CD8-positive, alpha-beta memory T cell (primary cell): ENCODE measurements around the gene ZNF618. TPM values are rescaled to one million over a fixed set of nuclear protein-coding genes. Genes with fewer than 3 reads are reported as not detected.

Experiments
- CTCF ChIA-PET: fragments of 350-600 bp; sonication (Branson Sonifier 250); formaldehyde crosslinking; loops from one replicate; lab custom pipeline; 2021; ENCODE audit warnings: antibody characterized with exemption; lab: Charles Lee
- POLR2A ChIA-PET: fragments of 350-600 bp; sonication (Branson Sonifier 250); formaldehyde crosslinking; loops from one replicate; lab custom pipeline; 2021; ENCODE audit warnings: antibody characterized with exemption; lab: Charles Lee
- DNase-seq, 5 donors: peaks; one replicate each; pipeline versions ENCODE4 v3.0.0 to v3.0.0-alpha.2; 2020 to 2022; ENCODE audit warnings: mixed read lengths in 1 of 5
- H3K27ac ChIP-seq: one replicate; pipeline ENCODE4 v1.7.0; 2013; ENCODE audit warnings: low read depth, mild to moderate bottlenecking, low read length, moderate library complexity
- H3K27me3 ChIP-seq: 2 replicates; pipeline ENCODE4 v1.7.0; 2013; ENCODE audit warnings: low read length, mild to moderate bottlenecking; ENCODE audit not compliant: insufficient read depth, poor library complexity, severe bottlenecking
- H3K36me3 ChIP-seq: 2 replicates; pipeline ENCODE4 v1.7.0; 2013; ENCODE audit warnings: mild to moderate bottlenecking, low read length, moderate library complexity; ENCODE audit not compliant: insufficient read depth
- H3K4me1 ChIP-seq: 2 replicates; pipeline ENCODE4 v1.7.0; 2013; ENCODE audit warnings: mild to moderate bottlenecking, low read length, moderate library complexity; ENCODE audit not compliant: insufficient read depth
- H3K4me3 ChIP-seq: 2 replicates; pipeline ENCODE4 v1.7.0; 2013; ENCODE audit warnings: mild to moderate bottlenecking, low read length
- H3K9me3 ChIP-seq: 2 replicates; pipeline ENCODE4 v1.7.0; 2013; ENCODE audit warnings: mild to moderate bottlenecking, low read length
- H3K27ac Mint-ChIP-seq, 8 donors: one replicate each; pipeline ENCODE4 v1.8.0; 2020 to 2021; ENCODE audit warnings: mixed read lengths in 8 of 8, mild to moderate bottlenecking in 6 of 8, inconsistent platforms in 3 of 8, moderate library complexity in 3 of 8
- H3K27me3 Mint-ChIP-seq, 2 donors: one replicate each; pipeline ENCODE4 v1.8.0; 2020 to 2021; ENCODE audit warnings: mixed read lengths in 2 of 2, mild to moderate bottlenecking in 1 of 2, moderate library complexity in 1 of 2
- H3K36me3 Mint-ChIP-seq, 3 donors: one replicate each; pipeline ENCODE4 v1.8.0; 2020 to 2021; ENCODE audit warnings: mixed read lengths in 3 of 3, inconsistent platforms in 1 of 3, mild to moderate bottlenecking in 1 of 3
- H3K4me1 Mint-ChIP-seq, 3 donors: one replicate each; pipeline ENCODE4 v1.8.0; 2020 to 2021; ENCODE audit warnings: mixed read lengths in 3 of 3, inconsistent platforms in 1 of 3, mild to moderate bottlenecking in 1 of 3
- H3K4me3 Mint-ChIP-seq, 7 donors: one replicate each; pipeline ENCODE4 v1.8.0; 2020 to 2021; ENCODE audit warnings: mixed read lengths in 7 of 7, mild to moderate bottlenecking in 6 of 7, moderate library complexity in 4 of 7, inconsistent platforms in 2 of 7
- H3K9me3 Mint-ChIP-seq, 5 donors: one replicate each; pipeline ENCODE4 v1.8.0; 2020 to 2022; ENCODE audit warnings: mixed read lengths in 5 of 5, mild to moderate bottlenecking in 3 of 5, moderate library complexity in 2 of 5, inconsistent platforms in 1 of 5
- polyA plus RNA-seq: library from polyadenylated mRNA; unstranded; fragments of 300-500 nt; fragmentation: Illumina TruSeq; gene quantifications from one replicate; pipeline ENCODE4 v1.2.3, GENCODE V29; 2021
- total RNA-seq, 2 experiments: library from RNA; stranded (reverse); gene quantifications; one replicate each; pipeline ENCODE4 v1.2.3, GENCODE V29; 2021

The ZNF618 gene
- total and polyA plus RNA-seq, 3 experiments from 2014 or later = 0.55 to 1.2 (median 0.57) TPM

DNA sequence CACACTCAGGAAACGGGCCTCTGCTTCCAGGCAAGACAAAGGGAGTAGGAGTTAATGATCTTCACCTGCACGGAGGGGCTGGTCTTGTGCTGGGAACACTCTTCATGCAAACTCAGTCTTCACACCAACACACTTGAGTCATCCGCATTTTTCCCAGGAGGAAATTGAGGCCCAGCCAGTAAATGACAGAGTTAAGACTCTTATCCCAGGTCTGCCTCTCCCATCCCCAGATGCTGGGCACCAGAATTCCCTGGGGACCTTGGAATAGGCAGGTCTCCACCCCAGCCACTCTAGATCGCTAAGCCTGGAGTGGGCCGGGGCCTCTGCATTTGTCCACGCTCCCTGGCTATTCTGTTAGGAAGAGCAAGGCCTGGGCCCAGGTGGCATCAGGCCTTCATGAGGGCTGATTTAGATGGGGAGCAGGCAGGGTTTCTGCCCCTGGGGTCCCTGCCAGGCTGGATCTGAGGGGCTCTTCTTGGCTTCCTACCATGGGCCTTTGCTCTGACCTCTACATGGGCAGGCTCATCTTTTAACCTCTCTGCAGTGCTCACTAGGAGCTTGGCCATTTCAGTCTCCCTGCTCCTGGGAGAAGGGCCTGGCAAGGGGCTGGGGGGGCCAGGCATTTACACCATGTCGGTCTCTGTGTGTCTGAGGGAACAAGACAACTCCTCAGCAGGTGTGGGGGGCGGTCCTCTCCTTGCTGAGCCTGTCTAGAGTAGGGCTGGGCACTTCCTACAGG, 124.7 kb downstream of the ZNF618 start:
- Mint-ChIP-seq H3K27ac (no peak overlapping the region), H3K4me1 (no peaks in the 10 kb centered on the region), H3K27me3 (no peaks in the 10 kb centered on the region), H3K9me3 (no peaks in the 10 kb centered on the region), H3K36me3 (peaks cover 0 to 3% (median 0%) of the 10 kb centered on the region in 3 donors), H3K4me3 (no peak overlapping the region)
- DNase-seq = no peak
- POLR2A ChIA-PET = no interaction called here
- Histone ChIP-seq H3K27me3 (no peaks in the 10 kb centered on the region), H3K27ac (no peak overlapping the region), H3K36me3 (no peaks in the 10 kb centered on the region), H3K4me1 (no peaks in the 10 kb centered on the region), H3K9me3 (no peaks in the 10 kb centered on the region), H3K4me3 (no peak overlapping the region)
- CTCF ChIA-PET = no interaction called here

DNA sequence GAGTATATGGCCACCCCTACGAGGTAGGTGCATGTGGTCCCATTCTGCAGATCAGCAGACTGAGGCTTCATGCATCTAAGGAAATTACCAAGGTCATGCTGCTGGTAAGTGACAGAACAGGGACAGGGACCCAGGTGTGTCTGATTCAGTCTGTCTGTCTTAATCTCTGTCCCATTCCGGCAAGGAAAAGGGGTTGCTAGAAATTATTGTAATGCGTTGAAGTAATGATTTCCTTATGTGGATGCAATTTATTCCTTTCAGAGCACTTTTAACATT, 125.2 kb downstream of the ZNF618 start:
- Histone ChIP-seq H3K4me1 (no peaks in the 10 kb centered on the region), H3K27me3 (no peaks in the 10 kb centered on the region), H3K27ac (no peak overlapping the region), H3K36me3 (no peaks in the 10 kb centered on the region), H3K9me3 (no peaks in the 10 kb centered on the region), H3K4me3 (no peak overlapping the region)
- Mint-ChIP-seq H3K9me3 (no peaks in the 10 kb centered on the region), H3K4me3 (no peak overlapping the region), H3K27me3 (no peaks in the 10 kb centered on the region), H3K4me1 (no peaks in the 10 kb centered on the region), H3K36me3 (peaks cover 0 to 3% (median 0%) of the 10 kb centered on the region in 3 donors), H3K27ac (no peak overlapping the region)
- ChIA-PET CTCF (no interaction called here), POLR2A (no interaction called here)
- no peak for DNase-seq

GRCh38 chr9:114001794-114002261, 125.7 kb downstream of the ZNF618 start:
- CTCF ChIA-PET = no interaction called here
- Histone ChIP-seq H3K4me1 (no peaks in the 10 kb centered on the region), H3K4me3 (no peak overlapping the region)

DNA sequence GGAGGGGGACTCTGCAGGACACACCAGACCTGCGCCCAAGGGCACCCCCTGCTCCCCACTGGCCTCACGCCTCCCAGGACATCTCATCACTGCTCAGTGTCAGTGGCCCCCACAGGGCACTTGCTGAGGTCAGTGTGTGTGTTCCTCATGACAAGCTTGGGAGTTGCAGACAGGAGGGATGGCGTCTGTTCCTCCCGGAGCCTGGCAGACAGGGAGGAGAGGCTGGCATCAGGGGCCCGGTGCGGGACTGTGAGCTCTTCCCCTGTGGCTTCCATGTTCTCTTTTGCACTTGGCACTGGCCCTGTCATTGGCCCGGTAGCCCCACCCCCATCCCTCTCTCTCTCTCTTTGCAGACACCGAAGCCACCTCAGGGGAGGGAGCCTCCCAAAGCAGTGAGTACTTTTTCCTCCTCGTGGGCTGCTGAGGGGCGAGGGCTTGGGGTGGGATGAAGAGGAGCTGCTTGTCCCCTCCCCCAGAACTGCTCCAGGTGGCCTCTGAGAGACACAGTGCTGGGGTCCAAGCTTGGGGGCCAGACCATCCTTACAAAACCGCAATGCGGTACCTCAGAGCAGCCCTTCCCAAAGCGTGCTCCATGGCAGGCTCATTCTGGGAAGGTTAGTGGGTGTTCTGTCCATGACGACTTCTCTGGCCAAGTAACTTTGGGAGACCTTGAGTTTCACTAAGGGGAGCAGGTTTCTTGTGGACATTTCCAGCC, 126.3 kb downstream of the ZNF618 start:
- H3K36me3 ChIP-seq = no peaks in the 10 kb centered on the region
- H3K27me3 ChIP-seq = no peaks in the 10 kb centered on the region
- DNase-seq = no peak
- H3K9me3 ChIP-seq = no peaks in the 10 kb centered on the region
- Mint-ChIP-seq H3K27me3 (no peaks in the 10 kb centered on the region), H3K4me1 (no peaks in the 10 kb centered on the region), H3K9me3 (no peaks in the 10 kb centered on the region), H3K36me3 (peaks cover 0 to 3% (median 0%) of the 10 kb centered on the region in 3 donors), H3K27ac (no peak overlapping the region), H3K4me3 (no peak overlapping the region)
- no peaks in the 10 kb centered on the region for H3K4me1 ChIP-seq
- ChIA-PET POLR2A (no interaction called here), CTCF (no interaction called here)
- no peak overlapping the region for H3K27ac ChIP-seq
- H3K4me3 ChIP-seq = no peak overlapping the region

More at GRCh38 chr9:114001794-114002261, 125.7 kb downstream of the ZNF618 start:
- no peaks in the 10 kb centered on the region for H3K27me3 ChIP-seq
- no peak overlapping the region for H3K27ac ChIP-seq
- Mint-ChIP-seq H3K4me1 (no peaks in the 10 kb centered on the region), H3K27me3 (no peaks in the 10 kb centered on the region), H3K4me3 (no peak overlapping the region), H3K9me3 (no peaks in the 10 kb centered on the region), H3K27ac (no peak overlapping the region), H3K36me3 (peaks cover 0 to 3% (median 0%) of the 10 kb centered on the region in 3 donors)
- H3K9me3 ChIP-seq = no peaks in the 10 kb centered on the region
- POLR2A ChIA-PET = no interaction called here
- H3K36me3 ChIP-seq = no peaks in the 10 kb centered on the region
- DNase-seq = no peak

DNA sequence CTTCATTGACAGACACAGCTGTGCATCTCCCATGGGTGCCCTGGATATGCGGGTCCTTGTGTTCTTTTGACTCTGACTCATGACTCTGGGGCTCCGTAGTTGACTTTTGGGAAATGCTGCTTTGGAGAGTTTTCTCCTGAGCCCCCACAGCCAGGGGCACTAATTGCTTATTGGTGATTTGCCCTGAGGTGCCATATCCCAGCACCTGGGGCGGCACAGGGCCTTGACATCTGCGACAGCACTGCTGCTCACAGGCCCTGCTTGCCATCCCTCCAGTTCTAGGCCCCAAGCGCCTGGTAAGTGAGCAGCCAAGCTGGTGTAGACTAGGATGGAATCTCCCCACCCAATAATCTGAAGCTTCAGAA, 126.9 kb downstream of the ZNF618 start:
- DNase-seq = no peak
- POLR2A ChIA-PET = no interaction called here
- Mint-ChIP-seq H3K27ac (no peak overlapping the region), H3K4me3 (no peak overlapping the region), H3K9me3 (no peaks in the 10 kb centered on the region), H3K4me1 (no peaks in the 10 kb centered on the region), H3K27me3 (peaks cover 0 to 1% of the 10 kb centered on the region in 2 donors), H3K36me3 (peaks cover 0 to 3% (median 0%) of the 10 kb centered on the region in 3 donors)
- Histone ChIP-seq H3K27ac (no peak overlapping the region), H3K4me3 (no peak overlapping the region), H3K4me1 (no peaks in the 10 kb centered on the region), H3K36me3 (no peaks in the 10 kb centered on the region), H3K9me3 (no peaks in the 10 kb centered on the region), H3K27me3 (no peaks in the 10 kb centered on the region)
- CTCF ChIA-PET = no interaction called here

DNA sequence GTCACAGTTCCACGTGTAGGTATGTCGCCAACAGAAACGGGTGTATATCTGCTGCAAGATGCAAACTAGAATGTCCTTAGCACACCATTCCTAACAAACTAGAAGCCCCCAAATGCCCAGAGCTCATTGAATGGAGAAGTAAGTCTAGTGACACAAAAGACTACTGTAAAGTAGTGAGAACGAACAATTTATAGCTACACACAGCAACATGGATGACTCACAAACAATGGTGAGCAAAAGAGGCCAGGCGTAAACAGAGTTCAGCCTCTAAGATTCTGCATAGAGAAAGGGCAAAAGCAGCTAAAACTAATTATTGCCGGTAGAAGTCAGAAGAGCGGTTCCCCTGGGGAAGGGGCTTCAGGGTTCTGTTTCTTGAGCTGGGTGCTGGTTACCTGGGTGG, 127.2 kb downstream of the ZNF618 start:
- peaks cover 0 to 3% (median 0%) of the 10 kb centered on the region in 3 donors for H3K36me3 Mint-ChIP-seq
- H3K4me3 Mint-ChIP-seq = no peak overlapping the region
- Histone ChIP-seq H3K9me3 (no peaks in the 10 kb centered on the region), H3K4me1 (no peaks in the 10 kb centered on the region), H3K27ac (no peak overlapping the region), H3K36me3 (no peaks in the 10 kb centered on the region), H3K27me3 (no peaks in the 10 kb centered on the region), H3K4me3 (no peak overlapping the region)
- no peaks in the 10 kb centered on the region for H3K4me1 Mint-ChIP-seq
- H3K27ac Mint-ChIP-seq = no peak overlapping the region
- peaks cover 0 to 1% of the 10 kb centered on the region in 2 donors for H3K27me3 Mint-ChIP-seq
- DNase-seq = no peak
- CTCF ChIA-PET = no interaction called here
- no peaks in the 10 kb centered on the region for H3K9me3 Mint-ChIP-seq
- POLR2A ChIA-PET = no interaction called here

DNA sequence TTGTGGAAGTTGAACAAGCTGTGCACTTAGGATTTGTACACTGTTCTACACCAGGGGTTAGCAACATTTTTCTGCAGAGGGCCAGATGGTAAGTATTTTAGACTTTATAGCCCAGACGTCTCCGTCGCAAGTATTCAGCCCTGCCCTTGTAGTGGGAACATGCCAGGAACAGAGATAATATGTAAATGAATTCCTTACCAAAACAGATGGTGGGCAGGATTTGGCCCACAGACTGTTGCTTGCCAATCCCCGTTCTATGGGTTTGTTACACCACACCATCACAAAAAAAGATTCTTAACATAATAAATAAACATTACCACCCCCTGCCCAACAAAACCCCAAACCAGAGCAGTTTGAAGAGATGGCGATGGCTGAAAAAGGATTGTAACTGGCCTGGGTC, 127.6 kb downstream of the ZNF618 start:
- POLR2A ChIA-PET = no interaction called here
- DNase-seq = no peak
- Mint-ChIP-seq H3K4me1 (no peaks in the 10 kb centered on the region), H3K4me3 (no peak overlapping the region), H3K27me3 (peaks cover 0 to 1% of the 10 kb centered on the region in 2 donors), H3K9me3 (no peaks in the 10 kb centered on the region), H3K27ac (no peak overlapping the region), H3K36me3 (peaks cover 0 to 3% (median 0%) of the 10 kb centered on the region in 3 donors)
- H3K4me3 ChIP-seq = no peak overlapping the region
- H3K27me3 ChIP-seq = no peaks in the 10 kb centered on the region
- no peaks in the 10 kb centered on the region for H3K36me3 ChIP-seq
- no peak overlapping the region for H3K27ac ChIP-seq
- H3K4me1 ChIP-seq = no peaks in the 10 kb centered on the region
- H3K9me3 ChIP-seq = no peaks in the 10 kb centered on the region
- CTCF ChIA-PET = no interaction called here

DNA sequence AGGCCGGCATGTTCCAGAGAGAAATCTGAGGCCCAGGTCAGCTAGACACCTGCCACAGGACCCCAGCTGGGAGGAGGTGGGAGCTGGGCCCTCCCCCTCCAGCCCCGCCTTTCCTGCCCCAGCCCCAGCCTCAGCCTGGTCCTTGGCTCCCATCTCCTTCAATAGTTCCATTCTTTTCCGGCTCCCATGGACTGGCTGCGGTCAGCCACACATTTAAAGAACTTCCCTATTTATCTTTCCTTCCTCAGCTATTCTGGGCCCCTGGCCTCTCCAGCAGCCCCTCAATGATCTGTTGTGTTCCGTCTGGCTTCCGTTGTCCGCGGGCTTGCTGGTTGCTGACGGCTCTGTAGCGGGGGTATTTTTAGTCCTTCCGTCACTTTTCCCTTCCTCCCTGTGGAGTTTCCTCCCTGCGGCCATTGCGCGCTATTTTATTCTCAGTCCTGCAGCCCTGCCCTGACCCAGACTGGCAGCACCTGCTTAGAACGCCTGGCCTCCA, 128.2 kb downstream of the ZNF618 start:
- no peak overlapping the region for H3K4me3 Mint-ChIP-seq
- H3K9me3 Mint-ChIP-seq = no peaks in the 10 kb centered on the region
- CTCF ChIA-PET = no interaction called here
- H3K4me1 Mint-ChIP-seq = no peaks in the 10 kb centered on the region
- H3K36me3 ChIP-seq = no peaks in the 10 kb centered on the region
- DNase-seq = no peak
- no peak overlapping the region for H3K27ac ChIP-seq
- no peaks in the 10 kb centered on the region for H3K27me3 ChIP-seq
- peaks cover 1 to 3% of the 10 kb centered on the region in 2 donors for H3K27me3 Mint-ChIP-seq
- peaks cover 0 to 3% (median 0%) of the 10 kb centered on the region in 3 donors for H3K36me3 Mint-ChIP-seq
- H3K27ac Mint-ChIP-seq = no peak overlapping the region
- H3K9me3 ChIP-seq = no peaks in the 10 kb centered on the region
- no peak overlapping the region for H3K4me3 ChIP-seq
- no peaks in the 10 kb centered on the region for H3K4me1 ChIP-seq
- POLR2A ChIA-PET = no interaction called here
